HCT116 (cell line): Measurements from ENCODE around the gene MAPK1. TPM values are rescaled to one million over a fixed set of nuclear protein-coding genes. Genes with fewer than 3 reads are reported as not detected.

Experiments
- ATAC-seq: fragments of 200-7000 bp; cut with Tn5 transposase; 2 replicates; pipeline ENCODE4 v1.9.1; 2020; ENCODE audit warnings: mild to moderate bottlenecking, moderate library complexity
- BruUV-seq: library from RNA; stranded (reverse); fragments of 400-500 nt; replicated peaks from 2 replicates; lab custom pipeline; 2021; lab: Mats Ljungman, UMichigan
- CTCF ChIA-PET: fragments of 300-600 bp; sonication (Branson Sonifier 250); formaldehyde crosslinking; loops from one replicate; lab custom pipeline; 2021; ENCODE audit warnings: antibody characterized with exemption; lab: Charles Lee
- POLR2A ChIA-PET: fragments of 300-600, 350-600 bp; sonication (Branson Sonifier 250); formaldehyde crosslinking; loops from one replicate; lab custom pipeline; 2021; ENCODE audit warnings: antibody characterized with exemption; lab: Charles Lee
- RAD21 ChIA-PET, 2 experiments: fragments of 300-600 bp; sonication (Branson Sonifier 250); formaldehyde crosslinking; loops; one replicate each; lab custom pipeline; 2023; ENCODE audit warnings: low total read pairs in 2 of 2; ENCODE audit not compliant: uncharacterized antibody in 2 of 2, unreplicated experiment in 2 of 2, low non-redundant PET in 1 of 2; lab: Charles Lee
- DNase-seq: peaks from one replicate; pipeline ENCODE4 v3.0.0-alpha.2; 2010; ENCODE audit warnings: low read depth, low spot score
- H2AFZ ChIP-seq: fragments of 200-600 bp; shearing (Covaris generic), sonication (generic); 2 replicates; pipeline ENCODE4 v1.6.1; 2017; ENCODE audit warnings: low read depth, mixed run types, mixed read lengths, antibody characterized with exemption, low read length; ENCODE audit not compliant: poor library complexity, severe bottlenecking
- H3K27ac ChIP-seq: 2 replicates; pipeline ENCODE4 v1.5.1; 2012; ENCODE audit warnings: low read depth, low read length
- H3K27me3 ChIP-seq: fragments of 200-600 bp; sonication (generic); 2 replicates; pipeline ENCODE4 v1.6.1; 2016; ENCODE audit warnings: mixed run types, low read length, mixed read lengths; ENCODE audit not compliant: insufficient read depth
- H3K36me3 ChIP-seq, 2 experiments: fragments of 200-500 bp in 1 of 2; fragments of 200-600 bp in 1 of 2; sonication (Bioruptor generic) in 1 of 2; sonication (generic) in 1 of 2; 2 replicates each; pipeline versions ENCODE4 v1.5.1 to v1.6.1; 2014 to 2016; ENCODE audit warnings: low read length in 2 of 2, inconsistent platforms in 1 of 2, mixed read lengths in 1 of 2, mixed run types in 1 of 2; ENCODE audit not compliant: insufficient read depth in 2 of 2, control insufficient read depth in 1 of 2
- H3K4me1 ChIP-seq, 2 experiments: fragments of 200-600 bp in 1 of 2; sonication (generic) in 1 of 2; 2 replicates each; pipeline versions ENCODE4 v1.5.1 to v1.6.1; 2012 to 2017; ENCODE audit warnings: low read length in 2 of 2, inconsistent platforms in 1 of 2, mild to moderate bottlenecking in 1 of 2, mixed read lengths in 1 of 2, mixed run types in 1 of 2, moderate library complexity in 1 of 2; ENCODE audit not compliant: insufficient read depth in 2 of 2, control insufficient read depth in 1 of 2
- H3K4me2 ChIP-seq: fragments of 200-600 bp; sonication (generic); 2 replicates; pipeline ENCODE4 v1.6.1; 2017; ENCODE audit warnings: mixed run types, low read length, mixed read lengths
- H3K4me3 ChIP-seq, 2 experiments: fragments of 200-600 bp in 1 of 2; sonication (generic) in 1 of 2; replicated peaks in 1 of 2; 2 replicates each; pipeline ENCODE4 v1.5.1; 2011 to 2016; ENCODE audit warnings: low read length in 2 of 2, control low read depth in 1 of 2, low read depth in 1 of 2, mild to moderate bottlenecking in 1 of 2, mixed read lengths in 1 of 2, mixed run types in 1 of 2
- H3K79me2 ChIP-seq: fragments of 200-600 bp; sonication (generic); 2 replicates; pipeline ENCODE4 v1.6.1; 2017; ENCODE audit warnings: mild to moderate bottlenecking, mixed run types, low read length, moderate library complexity, mixed read lengths; ENCODE audit not compliant: insufficient read depth
- H3K9ac ChIP-seq: fragments of 200-600 bp; sonication (generic); 2 replicates; pipeline ENCODE4 v1.6.1; 2016; ENCODE audit warnings: low read length, mixed read lengths
- H3K9me2 ChIP-seq: fragments of 200-600 bp; sonication (generic), shearing (Covaris generic); 2 replicates; pipeline ENCODE4 v1.6.1; 2017; ENCODE audit warnings: mixed run types, mild to moderate bottlenecking, moderate library complexity; ENCODE audit not compliant: insufficient read depth
- H3K9me3 ChIP-seq, 2 experiments: fragments of 200-500 bp in 1 of 2; fragments of 200-600 bp in 1 of 2; sonication (Bioruptor generic) in 1 of 2; sonication (generic) in 1 of 2; 2 replicates each; pipeline ENCODE4 v1.6.1; 2014 to 2017; ENCODE audit warnings: low read length in 2 of 2, mixed read lengths in 2 of 2, inconsistent platforms in 1 of 2, low read depth in 1 of 2, mild to moderate bottlenecking in 1 of 2, mixed run types in 1 of 2, moderate library complexity in 1 of 2; ENCODE audit not compliant: control insufficient read depth in 1 of 2, insufficient read depth in 1 of 2
- H4K20me1 ChIP-seq: fragments of 200-600 bp; sonication (generic), shearing (Covaris generic); 2 replicates; pipeline ENCODE4 v1.6.1; 2017; ENCODE audit warnings: mixed run types, mild to moderate bottlenecking, moderate library complexity; ENCODE audit not compliant: insufficient read depth
- CBX3 ChIP-seq: IDR thresholded peaks from 2 replicates; pipeline ENCODE4 v1.6.1; 2012; ENCODE audit warnings: low read depth
- CEBPB ChIP-seq: IDR thresholded peaks from 2 replicates; pipeline ENCODE4 v1.6.1; 2012; ENCODE audit warnings: low read depth
- EGR1 ChIP-seq: IDR thresholded peaks from 2 replicates; pipeline ENCODE4 v1.6.1; 2012; ENCODE audit warnings: low read depth
- ELF1 ChIP-seq: IDR thresholded peaks from 2 replicates; pipeline ENCODE4 v1.6.1; 2012; ENCODE audit warnings: low read depth, borderline replicate concordance
- EZH2phosphoT487 ChIP-seq: fragments of 200-600 bp; IDR thresholded peaks from 2 replicates; pipeline ENCODE4 v1.6.1; 2018; ENCODE audit warnings: antibody characterized with exemption, borderline replicate concordance
- FOSL1 ChIP-seq: IDR thresholded peaks from 2 replicates; pipeline ENCODE4 v1.6.1; 2012; ENCODE audit warnings: low read depth
- POLR2A ChIP-seq: IDR thresholded peaks from 2 replicates; pipeline ENCODE4 v1.7.0; 2011; ENCODE audit warnings: borderline replicate concordance; ENCODE audit not compliant: insufficient read depth, insufficient read length; ENCODE audit errors: extremely low read depth
- POLR2AphosphoS5 ChIP-seq: IDR thresholded peaks from 2 replicates; pipeline ENCODE4 v1.6.1; 2011; ENCODE audit warnings: mild to moderate bottlenecking, low read depth, low read length, moderate library complexity
- SIN3A ChIP-seq: IDR thresholded peaks from 2 replicates; pipeline ENCODE4 v1.6.1; 2012; ENCODE audit warnings: low read depth
- SRF ChIP-seq: IDR thresholded peaks from 2 replicates; pipeline ENCODE4 v1.6.1; 2012; ENCODE audit warnings: low read depth
- TCF7L2 ChIP-seq: IDR thresholded peaks from 2 replicates; pipeline ENCODE4 v1.7.0; 2011; ENCODE audit warnings: borderline replicate concordance, inconsistent platforms; ENCODE audit not compliant: insufficient read depth, insufficient read length; ENCODE audit errors: extremely low read depth
- YY1 ChIP-seq: IDR thresholded peaks from 2 replicates; pipeline ENCODE4 v1.6.1; 2011; ENCODE audit warnings: low read length, low read depth, moderate library complexity, mild to moderate bottlenecking; ENCODE audit not compliant: insufficient replicate concordance; ENCODE audit errors: extremely low read depth
- ZFX ChIP-seq: fragments of 450-650 bp; IDR thresholded peaks from 2 replicates; pipeline ENCODE4 v1.6.1; 2017
- ZNF274 ChIP-seq: fragments of 200-500 bp; sonication (Bioruptor generic); IDR thresholded peaks from 2 replicates; pipeline ENCODE4 v1.6.1; 2014; ENCODE audit warnings: mild to moderate bottlenecking, low read depth, low read length, inconsistent platforms
- intact Hi-C: fragments of 100-400 bp; cut with micrococcal nuclease; formaldehyde crosslinking; loops from 2 replicates; pipeline ENCODE4 v1.10.0; 2022
- total RNA-seq: library from RNA; stranded (reverse); gene quantifications from one replicate; pipeline ENCODE4 v1.2.1, GENCODE V29; 2021; ENCODE audit not compliant: unreplicated experiment
- TF ChIP-seq, protein P1 (sequence below): IDR thresholded peaks from 2 replicates; pipeline ENCODE4 v1.6.1; 2012; ENCODE audit warnings: low read depth
- TF ChIP-seq, protein P2 (sequence below): IDR thresholded peaks from 2 replicates; pipeline ENCODE4 v1.6.1; 2012
- TF ChIP-seq, protein P3 (sequence below), 3 experiments: fragments of 200-600 bp in 1 of 3; sonication (generic) in 1 of 3; IDR thresholded peaks in 2 of 3; conservative IDR thresholded peaks in 1 of 3; 2 replicates each; pipeline ENCODE4 v1.5.1; 2012 to 2017; ENCODE audit warnings: low read depth in 2 of 3, low read length in 2 of 3, antibody characterized with exemption in 1 of 3, borderline replicate concordance in 1 of 3, control low read depth in 1 of 3, mild to moderate bottlenecking in 1 of 3, mixed read lengths in 1 of 3, mixed run types in 1 of 3, moderate library complexity in 1 of 3; ENCODE audit not compliant: insufficient read depth in 1 of 3

The MAPK1 gene
- total RNA-seq, 1 experiment from 2014 or later: 137 TPM

DNA sequence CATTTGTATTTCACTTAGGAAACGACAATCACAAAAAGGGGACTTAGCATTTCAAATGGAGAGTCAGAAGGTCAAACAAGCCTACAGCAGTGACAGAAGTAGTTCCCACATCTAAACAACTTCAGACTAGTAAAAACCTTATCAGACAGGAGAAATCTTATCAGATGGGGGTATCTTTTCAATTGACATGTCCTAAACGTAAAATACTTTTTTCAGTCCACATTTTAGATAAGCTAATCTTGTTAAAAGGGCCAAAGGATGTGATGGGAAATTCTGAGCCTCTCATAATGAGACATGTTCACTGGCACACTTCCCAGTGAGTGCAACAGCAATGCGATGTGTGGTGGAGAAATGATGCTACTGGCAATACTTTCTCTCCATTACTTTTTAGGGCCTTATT, 2.4 kb downstream of the MAPK1 start:
- CTCF ChIA-PET: no interaction called here
- POLR2A ChIA-PET: no interaction called here
- peaks cover 14 to 28% of the 10 kb centered on the region in 2 experiments for H3K4me1 ChIP-seq
- no peak for TF ChIP-seq ELF1
- no peak for TF ChIP-seq EZH2phosphoT487
- TF ChIP-seq, protein P1, sequence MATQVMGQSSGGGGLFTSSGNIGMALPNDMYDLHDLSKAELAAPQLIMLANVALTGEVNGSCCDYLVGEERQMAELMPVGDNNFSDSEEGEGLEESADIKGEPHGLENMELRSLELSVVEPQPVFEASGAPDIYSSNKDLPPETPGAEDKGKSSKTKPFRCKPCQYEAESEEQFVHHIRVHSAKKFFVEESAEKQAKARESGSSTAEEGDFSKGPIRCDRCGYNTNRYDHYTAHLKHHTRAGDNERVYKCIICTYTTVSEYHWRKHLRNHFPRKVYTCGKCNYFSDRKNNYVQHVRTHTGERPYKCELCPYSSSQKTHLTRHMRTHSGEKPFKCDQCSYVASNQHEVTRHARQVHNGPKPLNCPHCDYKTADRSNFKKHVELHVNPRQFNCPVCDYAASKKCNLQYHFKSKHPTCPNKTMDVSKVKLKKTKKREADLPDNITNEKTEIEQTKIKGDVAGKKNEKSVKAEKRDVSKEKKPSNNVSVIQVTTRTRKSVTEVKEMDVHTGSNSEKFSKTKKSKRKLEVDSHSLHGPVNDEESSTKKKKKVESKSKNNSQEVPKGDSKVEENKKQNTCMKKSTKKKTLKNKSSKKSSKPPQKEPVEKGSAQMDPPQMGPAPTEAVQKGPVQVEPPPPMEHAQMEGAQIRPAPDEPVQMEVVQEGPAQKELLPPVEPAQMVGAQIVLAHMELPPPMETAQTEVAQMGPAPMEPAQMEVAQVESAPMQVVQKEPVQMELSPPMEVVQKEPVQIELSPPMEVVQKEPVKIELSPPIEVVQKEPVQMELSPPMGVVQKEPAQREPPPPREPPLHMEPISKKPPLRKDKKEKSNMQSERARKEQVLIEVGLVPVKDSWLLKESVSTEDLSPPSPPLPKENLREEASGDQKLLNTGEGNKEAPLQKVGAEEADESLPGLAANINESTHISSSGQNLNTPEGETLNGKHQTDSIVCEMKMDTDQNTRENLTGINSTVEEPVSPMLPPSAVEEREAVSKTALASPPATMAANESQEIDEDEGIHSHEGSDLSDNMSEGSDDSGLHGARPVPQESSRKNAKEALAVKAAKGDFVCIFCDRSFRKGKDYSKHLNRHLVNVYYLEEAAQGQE: no peak
- no peak for TF ChIP-seq TCF7L2
- TF ChIP-seq ZNF274: no peak
- TF ChIP-seq, protein P2, sequence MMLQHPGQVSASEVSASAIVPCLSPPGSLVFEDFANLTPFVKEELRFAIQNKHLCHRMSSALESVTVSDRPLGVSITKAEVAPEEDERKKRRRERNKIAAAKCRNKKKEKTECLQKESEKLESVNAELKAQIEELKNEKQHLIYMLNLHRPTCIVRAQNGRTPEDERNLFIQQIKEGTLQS: no peak
- TF ChIP-seq YY1: no peak
- no peak for TF ChIP-seq SIN3A
- TF ChIP-seq, protein P3, sequence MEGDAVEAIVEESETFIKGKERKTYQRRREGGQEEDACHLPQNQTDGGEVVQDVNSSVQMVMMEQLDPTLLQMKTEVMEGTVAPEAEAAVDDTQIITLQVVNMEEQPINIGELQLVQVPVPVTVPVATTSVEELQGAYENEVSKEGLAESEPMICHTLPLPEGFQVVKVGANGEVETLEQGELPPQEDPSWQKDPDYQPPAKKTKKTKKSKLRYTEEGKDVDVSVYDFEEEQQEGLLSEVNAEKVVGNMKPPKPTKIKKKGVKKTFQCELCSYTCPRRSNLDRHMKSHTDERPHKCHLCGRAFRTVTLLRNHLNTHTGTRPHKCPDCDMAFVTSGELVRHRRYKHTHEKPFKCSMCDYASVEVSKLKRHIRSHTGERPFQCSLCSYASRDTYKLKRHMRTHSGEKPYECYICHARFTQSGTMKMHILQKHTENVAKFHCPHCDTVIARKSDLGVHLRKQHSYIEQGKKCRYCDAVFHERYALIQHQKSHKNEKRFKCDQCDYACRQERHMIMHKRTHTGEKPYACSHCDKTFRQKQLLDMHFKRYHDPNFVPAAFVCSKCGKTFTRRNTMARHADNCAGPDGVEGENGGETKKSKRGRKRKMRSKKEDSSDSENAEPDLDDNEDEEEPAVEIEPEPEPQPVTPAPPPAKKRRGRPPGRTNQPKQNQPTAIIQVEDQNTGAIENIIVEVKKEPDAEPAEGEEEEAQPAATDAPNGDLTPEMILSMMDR (IDR thresholded peaks at IDR 0.05 in 2 of 3, conservative IDR thresholded peaks at IDR 0.05 in 1 of 3; ENCODE audit: borderline replicate concordance in 1 of 3, insufficient read depth in 1 of 3, low read depth in 2 of 3, low read length in 2 of 3): no peak
- TF ChIP-seq ZFX: no peak
- TF ChIP-seq POLR2AphosphoS5: no peak
- no peak for TF ChIP-seq CBX3
- TF ChIP-seq CEBPB: no peak
- no peak for TF ChIP-seq SRF
- TF ChIP-seq FOSL1: no peak
- no peak for TF ChIP-seq EGR1
- no peak for TF ChIP-seq POLR2A
- peaks cover 27% of the 10 kb centered on the region; the same call in 1 of the 2 replicates for H4K20me1 ChIP-seq
- H3K4me3 ChIP-seq: no peak overlapping the region
- H3K9ac ChIP-seq: no peak overlapping the region
- no TSS peak for BruUV-seq
- DNase-seq (no peak), ATAC-seq (no peak)
- intact Hi-C loops: loop anchor here (5.0 kb wide), 1 partner anchor 213 kb away; no protein-coding TSS in a partner anchor
- no peak overlapping the region for H3K27ac ChIP-seq
- H3K4me2 ChIP-seq: peak overlapping the region; percentile 97; the same call in 1 of the 2 replicates
- no peaks in the 10 kb centered on the region for H3K9me2 ChIP-seq
- no peaks in the 10 kb centered on the region for H3K27me3 ChIP-seq
- H2AFZ ChIP-seq: no peak overlapping the region
- RAD21 ChIA-PET: no interaction called here
- H3K36me3 ChIP-seq: no peaks in the 10 kb centered on the region
- peaks cover 78% of the 10 kb centered on the region for H3K79me2 ChIP-seq
- H3K9me3 ChIP-seq: no peaks in the 10 kb centered on the region
